NCI-H2171 (cell line): ENCODE results near the gene GAD1.

Experiments used
- DNase-seq: peaks from one replicate; lab custom pipeline; 2025; lab: John Stamatoyannopoulos, UW

Gene GAD1

GRCh38 chr2:170895023-170895757, 78.5 kb downstream of the GAD1 start:
- no peak for DNase-seq

- no peak for DNase-seq
These were observed 79.9 kb downstream of the GAD1 start for GRCh38 chr2:170896622-170897021.

- no peak for DNase-seq
These were observed 80.4 kb downstream of the GAD1 start for GRCh38 chr2:170897108-170897507.

- no peak for DNase-seq
These were observed 89.2 kb downstream of the GAD1 start for GRCh38 chr2:170905864-170906263.
